Measurements from ENCODE around the gene MMRN1. TPM values are rescaled to one million over a fixed set of nuclear protein-coding genes. Genes with fewer than 3 reads are reported as not detected.

Gene MMRN1
- total and polyA plus RNA-seq, 4 experiments from 2014 or later: 0.52 to 1.6 (median 0.61) TPM

- H3K9me3 ChIP-seq (ENCODE audit: control insufficient read depth in 1 of 2, low read length in 2 of 2): no peaks in the 10 kb centered on the region
- ChIA-PET CTCF (ENCODE audit: partially characterized antibody) (no interaction called here), POLR2A (ENCODE audit: partially characterized antibody) (no interaction called here)
- H3K4me3 ChIP-seq (ENCODE audit: low read length in 2 of 2): no peak overlapping the region
- no peaks in the 10 kb centered on the region for H3K27me3 ChIP-seq (ENCODE audit: insufficient read depth, low read length)
- H3K27ac Mint-ChIP-seq: no peak overlapping the region
- H3K36me3 Mint-ChIP-seq: no peaks in the 10 kb centered on the region
- no peak overlapping the region for H3K27ac ChIP-seq (ENCODE audit: low read depth, low read length)
- no peaks in the 10 kb centered on the region for H3K36me3 ChIP-seq (ENCODE audit: insufficient read depth, low read length)
- no peaks in the 10 kb centered on the region for H3K9me3 Mint-ChIP-seq
- peaks cover 9 to 13% of the 10 kb centered on the region in 2 donors for H3K27me3 Mint-ChIP-seq
- no peak for DNase-seq
- H3K4me3 Mint-ChIP-seq: no peak overlapping the region
- H3K4me1 ChIP-seq (ENCODE audit: insufficient read depth, low read length): no peaks in the 10 kb centered on the region
- intact Hi-C loops (cut with micrococcal nuclease): no loop called here
- no peaks in the 10 kb centered on the region for H3K4me1 Mint-ChIP-seq
Observed at GRCh38 chr4:89997171-89997704, 102.6 kb downstream of the MMRN1 start.

GRCh38 chr4:89998469-89999011, 103.9 kb downstream of the MMRN1 start:
- intact Hi-C loops (cut with micrococcal nuclease): no loop called here
- Mint-ChIP-seq H3K4me3 (no peak overlapping the region), H3K27me3 (peaks cover 9 to 13% of the 10 kb centered on the region in 2 donors), H3K27ac (no peak overlapping the region), H3K36me3 (no peaks in the 10 kb centered on the region), H3K9me3 (no peaks in the 10 kb centered on the region), H3K4me1 (no peaks in the 10 kb centered on the region)
- Histone ChIP-seq H3K9me3 (ENCODE audit: control insufficient read depth in 1 of 2, low read length in 2 of 2) (no peaks in the 10 kb centered on the region), H3K27me3 (ENCODE audit: insufficient read depth, low read length) (no peaks in the 10 kb centered on the region), H3K4me3 (ENCODE audit: low read length in 2 of 2) (no peak overlapping the region), H3K36me3 (ENCODE audit: insufficient read depth, low read length) (no peaks in the 10 kb centered on the region), H3K4me1 (ENCODE audit: insufficient read depth, low read length) (no peaks in the 10 kb centered on the region), H3K27ac (ENCODE audit: low read depth, low read length) (no peak overlapping the region)
- ChIA-PET POLR2A (ENCODE audit: partially characterized antibody) (no interaction called here), CTCF (ENCODE audit: partially characterized antibody) (interaction anchor here (0.7 kb wide), 1 partner anchor 135 kb away, joined by 3 read pairs; no protein-coding TSS in a partner anchor)
- DNase-seq: no peak

- DNase-seq: no peak
- H3K4me3 Mint-ChIP-seq: no peak overlapping the region
- Histone ChIP-seq H3K9me3 (ENCODE audit: control insufficient read depth in 1 of 2, low read length in 2 of 2) (no peaks in the 10 kb centered on the region), H3K27me3 (ENCODE audit: insufficient read depth, low read length) (no peaks in the 10 kb centered on the region), H3K4me3 (ENCODE audit: low read length in 2 of 2) (no peak overlapping the region), H3K36me3 (ENCODE audit: insufficient read depth, low read length) (no peaks in the 10 kb centered on the region), H3K4me1 (ENCODE audit: insufficient read depth, low read length) (no peaks in the 10 kb centered on the region), H3K27ac (ENCODE audit: low read depth, low read length) (no peak overlapping the region)
- intact Hi-C loops (cut with micrococcal nuclease): no loop called here
- H3K27ac Mint-ChIP-seq: no peak overlapping the region
- H3K36me3 Mint-ChIP-seq: no peaks in the 10 kb centered on the region
- CTCF ChIA-PET (ENCODE audit: partially characterized antibody): no interaction called here
- POLR2A ChIA-PET (ENCODE audit: partially characterized antibody): no interaction called here
- H3K4me1 Mint-ChIP-seq: no peaks in the 10 kb centered on the region
- no peaks in the 10 kb centered on the region for H3K9me3 Mint-ChIP-seq
- H3K27me3 Mint-ChIP-seq: peaks cover 7 to 8% of the 10 kb centered on the region in 2 donors
Observed at GRCh38 chr4:90001023-90001422, 106.4 kb downstream of the MMRN1 start.

GRCh38 chr4:90002441-90003062, 107.9 kb downstream of the MMRN1 start:
- Mint-ChIP-seq H3K9me3 (no peaks in the 10 kb centered on the region), H3K4me3 (no peak overlapping the region), H3K36me3 (no peaks in the 10 kb centered on the region), H3K4me1 (no peaks in the 10 kb centered on the region), H3K27ac (no peak overlapping the region), H3K27me3 (peaks cover 6% of the 10 kb centered on the region in 2 donors)
- no peaks in the 10 kb centered on the region for H3K9me3 ChIP-seq (ENCODE audit: control insufficient read depth in 1 of 2, low read length in 2 of 2)
- no peak for DNase-seq
- no peak overlapping the region for H3K27ac ChIP-seq (ENCODE audit: low read depth, low read length)
- CTCF ChIA-PET (ENCODE audit: partially characterized antibody): no interaction called here
- H3K27me3 ChIP-seq (ENCODE audit: insufficient read depth, low read length): no peaks in the 10 kb centered on the region
- H3K4me1 ChIP-seq (ENCODE audit: insufficient read depth, low read length): no peaks in the 10 kb centered on the region
- intact Hi-C loops (cut with micrococcal nuclease): no loop called here
- no peak overlapping the region for H3K4me3 ChIP-seq (ENCODE audit: low read length in 2 of 2)
- POLR2A ChIA-PET (ENCODE audit: partially characterized antibody): no interaction called here
- H3K36me3 ChIP-seq (ENCODE audit: insufficient read depth, low read length): no peaks in the 10 kb centered on the region

Other genes with a start within 250 kb of the MMRN1 start
- 1 to 10 TPM; 1.4 TPM for gene SNCA, start 57.7 kb upstream of the MMRN1 start, total RNA-seq
- gene SNCA, start 57.7 kb upstream of the MMRN1 start, polyA plus RNA-seq: 1 to 10 TPM in 1 of 2 donors, under 1 TPM in 1; 0.70 to 1.8 TPM
- gene CCSER1, start 232.5 kb downstream of the MMRN1 start, total RNA-seq: 1 to 10 TPM; 1.7 to 2.0 TPM
- under 1 TPM in 1 of 2 donors, not detected in 1; 0.47 TPM for gene CCSER1, start 232.5 kb downstream of the MMRN1 start, polyA plus RNA-seq

Measured in CD4-positive, alpha-beta memory T cell (primary cell).